Central memory CD8-positive, alpha-beta T cell (primary cell): ENCODE measurements around the gene TMEM176A.
"Not testable (repeated sequence)": the region's sequence is repeated elsewhere in the genome, so short reads cannot be mapped to it uniquely, and the experiment has no call there.

Source experiments
- ATAC-seq: fragments of 150-1000 bp; cut with Tn5 transposase; replicated peaks from 2 replicates; pipeline ENCODE4 v1.10.0; 2022; ENCODE audit warnings: mild to moderate bottlenecking, moderate FRiP score, moderate number of reproducible peaks; ENCODE audit not compliant: poor library complexity, severe bottlenecking; ENCODE audit errors: extremely low read depth
- DNase-seq, 2 donors: peaks; one replicate each; pipeline ENCODE4 v3.0.0; 2021; ENCODE audit warnings: low spot score in 2 of 2
- H3K27ac Mint-ChIP-seq: one replicate; pipeline ENCODE4 v1.8.0; 2022; ENCODE audit warnings: low read depth, mild to moderate bottlenecking, moderate library complexity, mixed read lengths
- H3K27me3 Mint-ChIP-seq: one replicate; pipeline ENCODE4 v1.8.0; 2022; ENCODE audit warnings: mixed read lengths
- H3K36me3 Mint-ChIP-seq: one replicate; pipeline ENCODE4 v1.8.0; 2022; ENCODE audit warnings: mild to moderate bottlenecking, moderate library complexity, mixed read lengths; ENCODE audit not compliant: insufficient read depth
- H3K4me1 Mint-ChIP-seq: one replicate; pipeline ENCODE4 v1.8.0; 2022; ENCODE audit warnings: mixed read lengths
- H3K4me3 Mint-ChIP-seq: one replicate; pipeline ENCODE4 v1.8.0; 2022; ENCODE audit warnings: mild to moderate bottlenecking, moderate library complexity, mixed read lengths
- H3K9me3 Mint-ChIP-seq: one replicate; pipeline ENCODE4 v1.8.0; 2022; ENCODE audit warnings: mixed read lengths

TMEM176A gene

GRCh38 chr7:150806863-150807262, 6.3 kb downstream of the TMEM176A start:
- no peak for ATAC-seq
- H3K4me3 Mint-ChIP-seq: no peak overlapping the region
- DNase-seq: no peak
- H3K27ac Mint-ChIP-seq: no peak overlapping the region
- H3K36me3 Mint-ChIP-seq: peaks cover under 1% of the 10 kb centered on the region
- peaks cover 85% of the 10 kb centered on the region for H3K27me3 Mint-ChIP-seq
- peaks cover 3% of the 10 kb centered on the region for H3K4me1 Mint-ChIP-seq
- H3K9me3 Mint-ChIP-seq: no peaks in the 10 kb centered on the region

DNA sequence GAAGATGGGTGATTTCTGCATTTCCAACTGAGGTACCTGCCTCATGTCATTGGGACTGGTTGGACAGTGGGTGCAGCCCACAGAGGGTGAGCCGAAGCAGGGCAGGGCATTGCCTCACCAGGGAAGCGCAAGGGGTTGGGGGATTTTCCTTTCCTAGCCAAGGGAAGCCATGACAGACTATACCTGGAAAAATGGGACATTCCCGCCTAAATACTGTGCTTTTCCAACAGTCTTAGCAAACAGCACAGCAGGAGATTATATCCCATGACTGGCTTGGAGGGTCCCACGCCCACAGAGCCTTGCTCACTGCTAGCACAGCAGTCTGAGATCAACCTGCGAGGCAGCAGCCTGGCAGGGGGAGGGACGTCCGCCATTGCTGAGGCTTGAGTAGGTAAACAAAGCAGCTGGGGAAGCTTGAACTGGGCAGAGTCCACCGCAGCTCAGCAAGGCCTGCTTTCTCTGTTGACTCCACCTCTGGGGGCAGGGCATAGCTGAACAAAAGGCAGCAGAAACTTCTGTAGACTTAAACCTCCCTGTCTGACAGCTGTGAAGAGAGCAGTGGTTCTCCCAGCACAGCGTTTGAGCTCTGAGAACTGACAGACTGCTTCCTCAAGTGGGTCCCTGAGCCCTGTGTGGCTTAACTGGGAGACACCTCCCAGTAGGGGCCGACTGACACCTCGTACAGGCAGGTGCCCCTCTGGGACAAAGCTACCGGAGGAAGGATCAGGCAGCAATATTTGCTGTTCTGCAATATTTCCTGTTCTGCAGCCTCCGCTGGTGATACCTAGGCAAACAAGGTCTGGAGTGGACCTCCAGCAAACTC, 7.3 kb downstream of the TMEM176A start:
- H3K4me3 Mint-ChIP-seq, ATAC-seq, H3K9me3 Mint-ChIP-seq, H3K27ac Mint-ChIP-seq, H3K36me3 Mint-ChIP-seq, DNase-seq, H3K4me1 Mint-ChIP-seq: not testable (repeated sequence)
- H3K27me3 Mint-ChIP-seq: peaks cover 79% of the 10 kb centered on the region

- Mint-ChIP-seq H3K9me3 (no peaks in the 10 kb centered on the region), H3K36me3 (peaks cover 2% of the 10 kb centered on the region)
Observed at GRCh38 chr7:150814328-150815001, 13.9 kb downstream of the TMEM176A start.

GRCh38 chr7:150818971-150819370, 18.4 kb downstream of the TMEM176A start:
- H3K9me3 Mint-ChIP-seq: no peaks in the 10 kb centered on the region
- H3K27ac Mint-ChIP-seq: no peak overlapping the region
- H3K4me1 Mint-ChIP-seq: no peaks in the 10 kb centered on the region
- H3K36me3 Mint-ChIP-seq: peaks cover 2% of the 10 kb centered on the region
- H3K27me3 Mint-ChIP-seq: peaks cover 71% of the 10 kb centered on the region
- H3K4me3 Mint-ChIP-seq: no peak overlapping the region
- no peak for DNase-seq
- no peak for ATAC-seq

More at GRCh38 chr7:150814328-150815001, 13.9 kb downstream of the TMEM176A start:
- ATAC-seq (no peak), DNase-seq (no peak)
- Mint-ChIP-seq H3K4me1 (no peaks in the 10 kb centered on the region), H3K27ac (no peak overlapping the region), H3K27me3 (peaks cover 87% of the 10 kb centered on the region), H3K4me3 (no peak overlapping the region)

DNA sequence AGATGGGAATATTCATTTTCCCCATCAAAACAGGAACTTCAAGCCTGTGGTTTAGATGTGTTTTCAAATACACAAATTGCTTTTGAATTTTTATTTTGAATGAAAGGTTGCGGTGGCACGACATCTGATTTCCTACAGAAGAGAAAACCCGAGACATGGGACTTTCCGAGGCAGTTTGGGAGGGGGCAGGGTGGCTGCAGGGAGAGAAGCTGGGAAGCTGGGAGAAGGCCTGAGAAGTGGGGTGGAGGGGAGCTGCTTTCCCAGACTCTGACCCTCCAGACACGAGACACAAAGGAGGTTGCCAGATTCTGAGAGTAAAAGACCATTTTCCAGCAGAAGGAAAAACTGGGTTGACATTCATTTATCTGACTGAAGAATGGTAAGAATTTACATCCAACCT, 19.6 kb downstream of the TMEM176A start:
- no peak for DNase-seq
- Mint-ChIP-seq H3K9me3 (no peaks in the 10 kb centered on the region), H3K4me1 (no peaks in the 10 kb centered on the region), H3K27ac (no peak overlapping the region), H3K4me3 (no peak overlapping the region), H3K27me3 (peaks cover 59% of the 10 kb centered on the region), H3K36me3 (peaks cover 1% of the 10 kb centered on the region)
- ATAC-seq: no peak

GRCh38 chr7:150820578-150821198, 20.1 kb downstream of the TMEM176A start:
- Mint-ChIP-seq H3K27me3 (peaks cover 59% of the 10 kb centered on the region), H3K9me3 (no peaks in the 10 kb centered on the region), H3K36me3 (no peaks in the 10 kb centered on the region), H3K4me3 (no peak overlapping the region), H3K27ac (no peak overlapping the region), H3K4me1 (no peaks in the 10 kb centered on the region)
- DNase-seq (no peak), ATAC-seq (no peak)

DNA sequence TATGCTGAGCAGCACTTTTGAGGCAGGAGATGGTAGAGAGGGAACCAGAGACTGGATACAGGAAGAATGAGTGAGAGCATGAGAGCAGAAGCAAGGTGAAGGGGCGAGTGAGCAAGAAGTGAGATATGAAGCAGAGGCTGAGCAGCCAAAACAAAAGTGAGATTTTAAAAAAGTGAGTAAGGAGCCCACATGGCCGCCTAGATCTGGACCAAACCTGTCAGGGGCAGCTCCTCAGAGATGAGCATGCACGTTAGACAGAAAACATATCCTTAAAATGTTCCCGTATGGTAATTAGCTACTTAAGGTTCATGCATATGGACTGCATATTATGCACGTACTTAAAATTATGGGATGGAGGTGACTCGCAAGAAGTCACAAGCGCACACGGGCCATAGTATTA, 22.5 kb downstream of the TMEM176A start:
- no peak overlapping the region for H3K27ac Mint-ChIP-seq
- DNase-seq: no peak
- no peaks in the 10 kb centered on the region for H3K9me3 Mint-ChIP-seq
- H3K27me3 Mint-ChIP-seq: peaks cover 48% of the 10 kb centered on the region
- ATAC-seq: no peak
- no peaks in the 10 kb centered on the region for H3K36me3 Mint-ChIP-seq
- no peak overlapping the region for H3K4me3 Mint-ChIP-seq
- H3K4me1 Mint-ChIP-seq: no peaks in the 10 kb centered on the region

GRCh38 chr7:150823484-150824126, 23.0 kb downstream of the TMEM176A start:
- DNase-seq (no peak), ATAC-seq (no peak)
- Mint-ChIP-seq H3K4me1 (no peaks in the 10 kb centered on the region), H3K4me3 (no peak overlapping the region), H3K36me3 (no peaks in the 10 kb centered on the region), H3K27ac (no peak overlapping the region), H3K9me3 (no peaks in the 10 kb centered on the region), H3K27me3 (peaks cover 48% of the 10 kb centered on the region)

GRCh38 chr7:150824379-150825177, 24.0 kb downstream of the TMEM176A start:
- no peak overlapping the region for H3K4me3 Mint-ChIP-seq
- H3K9me3 Mint-ChIP-seq: no peaks in the 10 kb centered on the region
- H3K27me3 Mint-ChIP-seq: peaks cover 52% of the 10 kb centered on the region
- H3K27ac Mint-ChIP-seq: no peak overlapping the region
- ATAC-seq (no peak), DNase-seq (no peak)
- H3K4me1 Mint-ChIP-seq: no peaks in the 10 kb centered on the region
- no peaks in the 10 kb centered on the region for H3K36me3 Mint-ChIP-seq

GRCh38 chr7:150826061-150826849, 25.7 kb downstream of the TMEM176A start:
- H3K9me3 Mint-ChIP-seq: no peaks in the 10 kb centered on the region
- H3K36me3 Mint-ChIP-seq: no peaks in the 10 kb centered on the region
- peaks cover 55% of the 10 kb centered on the region for H3K27me3 Mint-ChIP-seq
- DNase-seq: no peak
- H3K27ac Mint-ChIP-seq: no peak overlapping the region
- no peak overlapping the region for H3K4me3 Mint-ChIP-seq
- ATAC-seq: no peak
- no peaks in the 10 kb centered on the region for H3K4me1 Mint-ChIP-seq

- peaks cover 57% of the 10 kb centered on the region for H3K27me3 Mint-ChIP-seq
- DNase-seq: no peak
- no peaks in the 10 kb centered on the region for H3K36me3 Mint-ChIP-seq
- no peak for ATAC-seq
- no peaks in the 10 kb centered on the region for H3K9me3 Mint-ChIP-seq
- no peak overlapping the region for H3K4me3 Mint-ChIP-seq
- no peaks in the 10 kb centered on the region for H3K4me1 Mint-ChIP-seq
- H3K27ac Mint-ChIP-seq: no peak overlapping the region
Observed at GRCh38 chr7:150828384-150828783, 27.8 kb downstream of the TMEM176A start.
